ENCODE measurements around the gene RIN2. TPM values are rescaled to one million over a fixed set of nuclear protein-coding genes. Genes with fewer than 3 reads are reported as not detected.

RIN2 gene
- polyA plus RNA-seq, 1 donor (not counting 4 experiments of a cell fraction or from before 2014, with no cell fraction given) = 40.1 TPM

GRCh38 chr20:19740512-19740911 lies 17.5 kb upstream of the RIN2 start:
- FAIRE-seq (no peak), DNase-seq (ENCODE audit: low read depth, low spot score) (no peak)
- H3K36me3 ChIP-seq (ENCODE audit: control insufficient read depth in 2 of 2, extremely low read depth in 1 of 2, insufficient read depth in 2 of 2, low read length in 2 of 2) = no peaks in the 10 kb centered on the region
- peaks cover 18% of the 10 kb centered on the region for H3K4me1 ChIP-seq (ENCODE audit: control insufficient read depth, extremely low read depth, insufficient read depth, low read length)
- no peak overlapping the region for H3K4me3 ChIP-seq (ENCODE audit: control insufficient read depth in 2 of 3, extremely low read depth in 1 of 3, insufficient read depth in 2 of 3, low read depth in 1 of 3, low read length in 3 of 3)
- H3K27me3 ChIP-seq (ENCODE audit: control insufficient read depth, extremely low read depth, insufficient read depth, low read length) = no peaks in the 10 kb centered on the region
- no peak overlapping the region for H3K4me2 ChIP-seq (ENCODE audit: control insufficient read depth, extremely low read depth, insufficient read depth, low read depth, low read length)
- H3K9me3 ChIP-seq (ENCODE audit: control insufficient read depth, low read depth, low read length) = no peaks in the 10 kb centered on the region
- TF ChIP-seq EZH2 (IDR thresholded peaks at IDR 0.05; ENCODE audit: low read length) (no peak), CTCF (optimal IDR thresholded peaks at IDR 0.05 in 1 of 3, IDR thresholded peaks at IDR 0.05 in 1 of 3, conservative IDR thresholded peaks at IDR 0.05 in 1 of 3; ENCODE audit: extremely low read depth in 1 of 3, insufficient read depth in 2 of 3, low read length in 3 of 3) (no peak)
- H2AFZ ChIP-seq (ENCODE audit: control insufficient read depth, low read length) = no peak overlapping the region
- H3K9me1 ChIP-seq (ENCODE audit: control insufficient read depth, extremely low read depth, insufficient read depth, low read length) = no peaks in the 10 kb centered on the region
- dilution Hi-C loops (cut with MboI; ENCODE audit: extremely low pct_ligation_motif_present, low sequenced_read_pairs) = no loop called here
- H3K79me2 ChIP-seq (ENCODE audit: control insufficient read depth, insufficient read depth, low read length) = no peaks in the 10 kb centered on the region
- no peak overlapping the region for H3K9ac ChIP-seq (ENCODE audit: control insufficient read depth, extremely low read depth, insufficient read depth, low read length)
- no peak overlapping the region for H3K27ac ChIP-seq (ENCODE audit: control insufficient read depth, insufficient read depth, low read length)
- no peaks in the 10 kb centered on the region for H4K20me1 ChIP-seq (ENCODE audit: control insufficient read depth, extremely low read depth, insufficient read depth, low read length)

- H3K79me2 ChIP-seq (ENCODE audit: control insufficient read depth, insufficient read depth, low read length) = no peaks in the 10 kb centered on the region
- H4K20me1 ChIP-seq (ENCODE audit: control insufficient read depth, extremely low read depth, insufficient read depth, low read length) = no peaks in the 10 kb centered on the region
- H3K27me3 ChIP-seq (ENCODE audit: control insufficient read depth, extremely low read depth, insufficient read depth, low read length) = no peaks in the 10 kb centered on the region
- no peak overlapping the region for H3K4me2 ChIP-seq (ENCODE audit: control insufficient read depth, extremely low read depth, insufficient read depth, low read depth, low read length)
- peaks cover 7% of the 10 kb centered on the region for H3K4me1 ChIP-seq (ENCODE audit: control insufficient read depth, extremely low read depth, insufficient read depth, low read length)
- no peak for FAIRE-seq
- H3K9me3 ChIP-seq (ENCODE audit: control insufficient read depth, low read depth, low read length) = no peaks in the 10 kb centered on the region
- H2AFZ ChIP-seq (ENCODE audit: control insufficient read depth, low read length) = no peak overlapping the region
- H3K9me1 ChIP-seq (ENCODE audit: control insufficient read depth, extremely low read depth, insufficient read depth, low read length) = no peaks in the 10 kb centered on the region
- no peak overlapping the region for H3K9ac ChIP-seq (ENCODE audit: control insufficient read depth, extremely low read depth, insufficient read depth, low read length)
- H3K27ac ChIP-seq (ENCODE audit: control insufficient read depth, insufficient read depth, low read length) = no peak overlapping the region
- no peaks in the 10 kb centered on the region for H3K36me3 ChIP-seq (ENCODE audit: control insufficient read depth in 2 of 2, extremely low read depth in 1 of 2, insufficient read depth in 2 of 2, low read length in 2 of 2)
- TF ChIP-seq CTCF (optimal IDR thresholded peaks at IDR 0.05 in 1 of 3, IDR thresholded peaks at IDR 0.05 in 1 of 3, conservative IDR thresholded peaks at IDR 0.05 in 1 of 3; ENCODE audit: extremely low read depth in 1 of 3, insufficient read depth in 2 of 3, low read length in 3 of 3) = no peak
- TF ChIP-seq EZH2 (IDR thresholded peaks at IDR 0.05; ENCODE audit: low read length) = no peak
- no peak overlapping the region for H3K4me3 ChIP-seq (ENCODE audit: control insufficient read depth in 2 of 3, extremely low read depth in 1 of 3, insufficient read depth in 2 of 3, low read depth in 1 of 3, low read length in 3 of 3)
- dilution Hi-C loops (cut with MboI; ENCODE audit: extremely low pct_ligation_motif_present, low sequenced_read_pairs) = no loop called here
- no peak for DNase-seq (ENCODE audit: low read depth, low spot score)
Measured at GRCh38 chr20:19741924-19742323, 16.1 kb upstream of the RIN2 start.

Data from keratinocyte (primary cell).